Glutamatergic neuron (in vitro differentiated cells): Measurements from ENCODE around the gene GPATCH1. TPM values are rescaled to one million over a fixed set of nuclear protein-coding genes. Genes with fewer than 3 reads are reported as not detected.

Experiments
- DNase-seq: peaks from one replicate; pipeline ENCODE4 v3.0.0; 2022
- H3K27ac Mint-ChIP-seq: one replicate; pipeline ENCODE4 v1.8.0; 2020; ENCODE audit warnings: mild to moderate bottlenecking, mixed read lengths, inconsistent platforms; ENCODE audit not compliant: unreplicated experiment
- H3K27me3 Mint-ChIP-seq: one replicate; pipeline ENCODE4 v1.8.0; 2020; ENCODE audit warnings: mild to moderate bottlenecking, moderate library complexity, mixed read lengths, inconsistent platforms; ENCODE audit not compliant: unreplicated experiment
- H3K36me3 Mint-ChIP-seq: one replicate; pipeline ENCODE4 v1.8.0; 2020; ENCODE audit warnings: mild to moderate bottlenecking, mixed read lengths, inconsistent platforms; ENCODE audit not compliant: unreplicated experiment
- H3K4me1 Mint-ChIP-seq: one replicate; pipeline ENCODE4 v1.8.0; 2020; ENCODE audit warnings: mild to moderate bottlenecking, low read depth, mixed read lengths, inconsistent platforms; ENCODE audit not compliant: unreplicated experiment
- H3K4me3 Mint-ChIP-seq: one replicate; pipeline ENCODE4 v1.8.0; 2020; ENCODE audit warnings: mild to moderate bottlenecking, mixed read lengths, inconsistent platforms; ENCODE audit not compliant: unreplicated experiment
- H3K9me3 Mint-ChIP-seq: one replicate; pipeline ENCODE4 v1.8.0; 2020; ENCODE audit warnings: mild to moderate bottlenecking, moderate library complexity, mixed read lengths, inconsistent platforms; ENCODE audit not compliant: unreplicated experiment
- CTCF ChIP-seq: fragments of 200-600 bp; sonication (generic); IDR thresholded peaks from one replicate; pipeline ENCODE4 v1.5.0; 2021; ENCODE audit not compliant: partially characterized antibody, unreplicated experiment
- total RNA-seq: library from RNA; stranded (reverse); fragmentation: NEBNext Ultra II Directional; extraction: Animal tissue kit (Norgen Biotek cat#: 25700); gene quantifications from one replicate; pipeline ENCODE4 v1.2.1, GENCODE V29; 2021; ENCODE audit not compliant: unreplicated experiment

Gene GPATCH1
- total RNA-seq, 1 donor from 2014 or later = 8.8 TPM

DNA sequence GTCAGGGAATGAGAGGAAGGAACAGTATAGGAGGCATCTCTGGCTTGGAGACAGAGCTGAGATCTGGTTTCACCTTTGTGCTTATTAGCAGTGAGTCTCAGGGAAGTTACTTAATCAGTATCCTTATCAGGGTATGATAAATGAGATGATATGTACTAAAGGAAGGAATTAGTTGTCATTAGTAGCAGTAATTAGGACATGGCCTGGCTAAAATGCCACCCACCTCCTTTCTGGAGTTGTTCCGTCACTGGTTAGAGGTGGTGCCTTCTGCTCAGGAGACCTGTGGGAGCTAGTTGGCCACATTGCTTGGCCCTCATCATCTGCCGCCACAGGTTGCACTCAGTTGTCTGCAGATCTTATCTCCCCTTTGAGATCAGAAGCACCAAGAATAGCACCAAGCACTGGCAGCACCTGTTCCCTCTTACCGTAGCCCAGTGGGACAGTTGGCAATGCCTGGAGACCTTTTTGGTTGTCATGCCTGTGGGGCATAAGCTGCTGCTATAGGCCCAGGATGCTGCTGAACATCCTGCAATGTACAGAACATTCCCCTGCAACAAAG lies 4.7 kb downstream of the GPATCH1 start:
- H3K36me3 Mint-ChIP-seq = no peaks in the 10 kb centered on the region
- no peak for TF ChIP-seq CTCF
- no peaks in the 10 kb centered on the region for H3K27me3 Mint-ChIP-seq
- no peak overlapping the region for H3K27ac Mint-ChIP-seq
- no peak for DNase-seq
- H3K9me3 Mint-ChIP-seq = peaks cover 5% of the 10 kb centered on the region
- H3K4me3 Mint-ChIP-seq = no peak overlapping the region
- peaks cover 9% of the 10 kb centered on the region for H3K4me1 Mint-ChIP-seq

DNA sequence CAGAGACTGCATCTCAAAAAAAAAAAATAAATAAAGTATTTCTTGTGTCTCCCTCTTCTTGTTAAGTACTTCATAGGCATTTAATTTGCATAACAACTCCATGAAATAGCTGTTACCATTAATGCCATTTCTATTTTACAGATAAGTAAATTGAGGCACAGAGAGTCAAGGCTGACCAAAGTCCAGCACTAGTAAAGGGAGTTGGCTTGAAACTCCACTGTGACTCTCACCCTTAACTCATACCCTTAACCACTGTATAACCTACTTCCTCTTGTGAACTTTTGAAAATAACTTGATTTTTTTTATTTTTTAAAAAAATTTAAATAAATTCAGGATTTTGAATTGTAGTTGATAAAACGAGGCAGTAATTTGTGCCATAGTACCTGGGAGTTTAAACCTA lies 6.0 kb downstream of the GPATCH1 start:
- no peak for DNase-seq
- H3K4me3 Mint-ChIP-seq = no peak overlapping the region
- H3K27me3 Mint-ChIP-seq = no peaks in the 10 kb centered on the region
- H3K27ac Mint-ChIP-seq = no peak overlapping the region
- H3K4me1 Mint-ChIP-seq = peaks cover 4% of the 10 kb centered on the region
- TF ChIP-seq CTCF = no peak
- H3K36me3 Mint-ChIP-seq = no peaks in the 10 kb centered on the region
- no peaks in the 10 kb centered on the region for H3K9me3 Mint-ChIP-seq

DNA sequence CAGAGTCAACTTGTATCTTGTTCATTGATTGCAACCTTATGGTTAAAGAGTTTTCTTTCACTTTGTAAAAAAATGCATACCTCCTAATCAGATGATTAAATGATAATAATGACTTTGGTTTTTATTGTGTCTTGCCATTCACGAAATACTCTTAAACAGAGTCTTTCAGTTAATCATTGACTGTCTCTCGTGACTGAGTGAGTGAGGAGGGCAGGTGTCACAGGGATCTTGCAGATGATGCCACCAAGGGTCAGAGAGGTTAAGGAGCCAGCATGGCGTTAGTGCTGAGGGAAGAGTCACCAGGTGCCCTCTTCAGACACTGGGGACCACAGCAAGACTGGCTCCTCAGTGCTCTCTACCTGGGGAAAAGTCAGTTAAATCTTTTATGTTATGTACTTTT lies 8.0 kb downstream of the GPATCH1 start:
- no peak for TF ChIP-seq CTCF
- no peak for DNase-seq
- Mint-ChIP-seq H3K9me3 (no peaks in the 10 kb centered on the region), H3K4me3 (no peak overlapping the region), H3K27me3 (no peaks in the 10 kb centered on the region), H3K4me1 (peaks cover 3% of the 10 kb centered on the region), H3K27ac (no peak overlapping the region), H3K36me3 (no peaks in the 10 kb centered on the region)

DNA sequence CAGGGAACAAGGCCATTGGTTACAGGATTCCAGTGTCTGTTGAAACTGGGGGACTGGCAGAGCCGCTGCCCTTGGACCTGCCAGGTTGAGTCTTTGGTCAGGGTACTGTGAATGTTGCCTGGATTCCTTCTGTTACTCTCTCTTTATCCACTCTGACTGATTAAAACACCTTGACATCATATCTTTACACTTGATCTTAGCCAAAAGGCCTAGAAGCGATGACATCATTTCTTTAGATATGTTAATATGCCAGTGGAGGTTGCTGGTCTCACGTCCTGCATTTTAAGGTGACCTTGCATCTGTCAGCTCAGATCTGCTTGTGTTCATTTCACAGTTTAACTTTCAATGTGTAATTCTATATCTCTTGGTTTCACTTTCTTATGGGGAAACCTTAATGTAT lies 9.2 kb downstream of the GPATCH1 start:
- H3K27ac Mint-ChIP-seq = no peak overlapping the region
- no peaks in the 10 kb centered on the region for H3K36me3 Mint-ChIP-seq
- H3K4me3 Mint-ChIP-seq = no peak overlapping the region

More for the DNA sequence above, 9.2 kb downstream of the GPATCH1 start:
- no peak for DNase-seq
- no peaks in the 10 kb centered on the region for H3K9me3 Mint-ChIP-seq
- no peak for TF ChIP-seq CTCF
- H3K27me3 Mint-ChIP-seq = no peaks in the 10 kb centered on the region
- peaks cover 3% of the 10 kb centered on the region for H3K4me1 Mint-ChIP-seq
